Stimulated activated CD8-positive, alpha-beta memory T cell treated with anti-CD3 and anti-CD28 coated beads, Interleukin-15, amount 100 ng/mL, for 48 hours (primary cell): ENCODE data around the gene ZNF610.
"Not testable (repeated sequence)": the region's sequence is repeated elsewhere in the genome, so short reads cannot be mapped to it uniquely, and the experiment has no call there.

Source experiments
- DNase-seq, 2 donors: peaks; one replicate each; pipeline ENCODE4 v3.0.0-alpha.2; 2020; ENCODE audit warnings: low read depth in 2 of 2

The ZNF610 gene

GRCh38 chr19:52336117-52336790 lies at the start of gene ZNF610:
TSS of gene ZNF610 (plus strand) at chr19:52336243. CDS start at chr19:52349173, 12,930 bp downstream.
- peak; percentile 79 to 81 for DNase-seq

GRCh38 chr19:52286256-52286655 lies 49.8 kb upstream of the ZNF610 start:
- no peak for DNase-seq

GRCh38 chr19:52291781-52292180 lies 44.3 kb upstream of the ZNF610 start:
- DNase-seq: no peak

- not testable (repeated sequence) for DNase-seq
Observed at GRCh38 chr19:52292946-52293345, 43.1 kb upstream of the ZNF610 start.

DNA sequence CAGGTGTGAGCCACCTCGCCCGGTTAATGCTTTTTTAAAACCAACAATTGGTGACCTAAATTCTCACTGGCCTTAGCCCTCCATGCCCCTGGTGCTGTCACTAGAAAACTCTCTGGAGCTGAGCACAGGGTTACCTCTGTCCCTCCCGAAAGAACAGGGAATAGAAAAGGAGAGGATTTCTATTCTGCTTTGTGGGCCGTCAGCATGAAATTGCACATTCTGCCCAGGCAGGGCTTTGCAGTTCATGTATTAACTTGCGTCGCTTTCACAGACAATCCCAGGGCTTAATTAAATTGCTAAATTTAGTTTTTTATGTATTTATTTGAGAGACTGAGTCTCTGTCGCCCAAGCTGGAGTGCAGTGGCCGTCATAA lies 39.7 kb upstream of the ZNF610 start:
- DNase-seq: no peak

DNA sequence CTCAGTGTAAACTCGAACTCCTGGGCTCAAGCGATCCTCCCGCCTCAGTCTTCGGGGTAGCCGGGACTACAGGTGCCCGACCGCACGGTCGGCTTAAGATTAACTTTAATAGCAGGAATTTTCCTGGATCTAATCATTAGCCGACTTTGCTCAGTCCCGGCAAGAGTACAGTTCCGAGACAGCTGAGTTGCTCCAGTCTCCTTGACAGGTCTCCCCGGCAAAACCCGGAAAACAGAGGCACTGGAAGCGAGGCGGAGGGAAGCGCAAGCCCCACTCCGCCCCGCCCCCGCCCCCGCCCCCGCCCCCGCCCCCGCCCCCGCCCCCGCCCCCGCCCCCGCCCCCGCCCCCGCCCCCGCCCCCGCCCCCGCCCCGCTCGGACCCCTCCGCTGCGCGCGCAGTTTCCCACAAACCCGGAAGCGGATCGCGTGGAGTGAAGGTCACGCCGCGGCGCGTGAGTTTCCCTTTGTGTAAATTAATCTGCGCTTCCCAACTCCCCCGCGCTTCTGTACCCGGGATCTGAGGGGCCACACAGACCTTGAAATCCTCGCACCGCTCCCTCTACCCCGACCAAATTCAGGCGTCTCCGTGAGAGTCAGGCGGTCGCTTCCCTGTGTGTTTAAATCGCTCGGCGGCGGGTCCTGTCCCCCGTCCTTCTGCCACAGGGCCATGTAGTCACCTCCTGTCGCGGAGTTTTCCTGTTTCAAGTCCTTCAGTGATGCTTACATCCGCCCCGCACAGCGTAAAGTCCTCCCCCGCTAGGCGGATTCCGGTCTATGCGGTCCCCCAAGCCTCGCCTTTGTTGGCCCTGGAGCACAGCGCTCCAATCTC lies 39.1 kb upstream of the ZNF610 start, which contains the start of gene ZNF480:
TSS of gene ZNF480 (plus strand) at position 397 of the 828 bp plus-strand sequence. CDS start 3,244 bp downstream, outside the sequence.
- peak; percentile 49 to 66 for DNase-seq

- DNase-seq: no peak
Observed at GRCh38 chr19:52297601-52298364, 38.3 kb upstream of the ZNF610 start.

- no peak for DNase-seq
Observed at GRCh38 chr19:52307275-52307674, 28.8 kb upstream of the ZNF610 start.

- no peak for DNase-seq
Observed at GRCh38 chr19:52322429-52322828, 13.6 kb upstream of the ZNF610 start.

GRCh38 chr19:52331757-52332156 lies 4.3 kb upstream of the ZNF610 start:
- DNase-seq: no peak

DNA sequence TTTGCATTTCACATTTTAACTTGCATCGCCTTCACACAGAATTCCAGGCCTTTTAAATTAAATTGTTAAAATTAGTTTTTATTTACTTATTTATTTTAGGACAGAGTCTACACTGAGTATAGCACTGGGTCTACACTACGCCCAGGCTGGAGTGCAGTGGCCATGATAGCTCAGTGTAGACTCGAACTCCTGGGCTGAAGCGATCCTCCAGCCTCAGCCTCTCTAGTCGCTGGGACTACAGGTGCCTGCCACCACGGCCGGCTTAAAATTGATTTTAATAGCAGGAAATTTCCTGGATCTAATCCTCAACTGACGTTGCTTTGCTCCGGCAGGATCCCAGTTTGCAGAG lies 301 bp upstream of the ZNF610 start:
- no peak for DNase-seq

DNA sequence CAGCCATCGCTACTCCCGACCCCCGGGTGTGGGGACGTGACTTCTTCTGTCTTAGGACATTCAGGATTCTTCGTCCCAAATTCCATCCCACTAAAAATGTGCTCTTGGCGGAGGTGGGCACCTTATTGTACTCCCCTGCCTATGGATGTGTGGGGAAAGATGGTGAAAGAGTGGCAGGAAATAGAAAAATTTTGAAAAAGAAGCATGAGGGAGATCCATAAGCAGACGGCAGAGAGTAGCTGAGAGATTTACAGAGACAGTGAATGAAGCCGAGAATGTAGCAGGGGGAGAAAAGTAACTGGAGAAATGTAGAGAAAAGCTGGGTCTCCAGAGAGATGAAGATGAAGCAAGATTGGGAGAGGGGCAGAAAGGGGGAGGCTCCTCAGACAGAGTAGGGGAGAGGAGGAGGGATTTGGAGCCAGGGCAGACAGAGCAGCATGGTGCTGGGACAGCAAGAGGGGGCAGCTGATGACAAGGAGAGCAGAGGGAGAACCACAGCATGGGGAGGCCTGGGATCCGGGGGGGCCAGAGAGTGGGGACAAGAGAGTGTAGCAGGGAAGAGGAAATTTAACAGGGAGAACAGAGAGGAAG lies 843 bp downstream of the ZNF610 start:
- DNase-seq: no peak

- not testable (repeated sequence) for DNase-seq
Observed at GRCh38 chr19:52339022-52339421, 3.0 kb downstream of the ZNF610 start.

DNA sequence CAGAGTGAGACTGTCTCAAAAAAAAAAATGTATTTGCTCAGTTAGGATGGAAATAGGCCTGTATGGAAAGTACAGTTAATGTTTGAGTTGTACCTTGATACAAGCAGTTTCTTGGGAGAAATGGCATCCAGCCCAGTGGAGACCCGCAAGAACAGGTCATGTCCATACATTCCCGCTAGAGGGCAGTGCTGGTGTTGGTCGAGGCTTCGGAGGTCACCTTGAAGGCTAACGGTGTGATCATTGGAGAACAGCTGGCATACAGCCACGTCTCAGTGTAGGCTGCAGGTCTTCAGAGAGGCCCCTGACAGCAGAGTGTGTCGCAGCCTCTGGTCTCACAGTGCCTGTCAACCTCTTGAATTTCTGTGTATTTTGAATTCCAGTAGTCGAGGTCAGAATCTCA lies 7.5 kb downstream of the ZNF610 start:
- DNase-seq: peak in 1 of 2 donors; percentile 7

- no peak for DNase-seq
Observed at GRCh38 chr19:52345162-52345561, 9.1 kb downstream of the ZNF610 start.

DNA sequence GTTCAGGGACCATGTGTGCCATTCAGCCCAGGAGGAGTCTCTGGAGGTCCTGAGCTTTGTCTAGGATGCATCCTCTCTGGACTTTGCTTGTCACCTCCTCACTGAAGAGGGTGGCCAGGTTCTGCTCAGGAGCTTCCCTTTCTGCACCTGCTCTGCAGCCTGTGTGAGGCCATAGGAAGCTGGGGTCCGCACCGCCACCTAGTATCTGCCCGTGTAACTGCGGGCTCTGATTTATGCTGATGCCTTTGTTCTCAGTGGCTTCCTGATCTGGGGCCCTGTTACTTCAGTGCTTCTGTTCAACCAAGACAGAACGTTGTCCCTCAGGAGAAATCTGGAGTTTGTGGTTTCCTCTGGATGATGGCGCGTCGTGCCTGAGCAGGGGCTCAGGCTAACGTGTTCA lies 15.5 kb downstream of the ZNF610 start:
- DNase-seq: no peak

GRCh38 chr19:52366414-52366824 lies 30.4 kb downstream of the ZNF610 start:
- DNase-seq: no peak

DNA sequence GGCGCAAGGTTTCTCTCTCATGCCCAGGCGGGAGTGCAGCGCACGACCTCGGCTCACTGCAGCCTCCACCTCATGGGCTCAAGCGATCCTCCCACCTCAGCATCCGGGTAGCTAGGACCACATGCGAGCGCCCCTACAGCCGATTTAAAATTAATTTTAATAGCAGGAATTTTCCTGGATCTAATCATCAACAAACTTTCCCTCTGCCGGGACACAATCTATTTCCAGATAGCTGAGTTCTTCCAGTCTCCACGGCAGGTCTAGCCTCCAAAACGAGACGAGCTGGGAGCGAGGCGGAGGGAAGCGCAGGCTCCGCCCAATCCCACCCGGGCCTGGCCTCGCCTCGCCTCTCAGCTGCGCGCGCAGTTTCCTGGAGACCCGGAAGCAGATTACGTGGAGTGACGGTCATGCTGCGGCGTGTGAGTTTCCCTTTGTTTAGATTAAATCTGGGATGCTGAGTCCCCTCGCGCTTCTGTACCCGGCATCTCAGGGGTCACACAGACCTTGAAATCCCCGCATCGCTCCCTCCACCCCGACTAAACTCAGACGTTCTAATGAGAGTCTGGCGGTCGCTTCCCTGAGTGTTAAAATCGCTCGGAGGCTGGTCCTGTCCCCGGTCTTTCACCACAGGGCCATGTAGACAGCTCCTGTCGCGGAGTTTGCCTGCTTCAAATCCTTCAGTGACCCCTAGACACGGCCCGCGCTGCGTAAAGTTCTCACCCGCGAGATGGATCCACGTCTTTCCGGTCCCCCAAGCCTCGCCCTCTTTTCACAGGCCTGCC lies 33.7 kb downstream of the ZNF610 start, which contains the start of gene ZNF880:
TSS of gene ZNF880 (plus strand) at position 365 of the 782 bp plus-strand sequence. CDS start at position 408, 43 bp downstream.
- peak; percentile 80 to 83 for DNase-seq

GRCh38 chr19:52370341-52370710 lies 34.3 kb downstream of the ZNF610 start:
- no peak for DNase-seq

DNA sequence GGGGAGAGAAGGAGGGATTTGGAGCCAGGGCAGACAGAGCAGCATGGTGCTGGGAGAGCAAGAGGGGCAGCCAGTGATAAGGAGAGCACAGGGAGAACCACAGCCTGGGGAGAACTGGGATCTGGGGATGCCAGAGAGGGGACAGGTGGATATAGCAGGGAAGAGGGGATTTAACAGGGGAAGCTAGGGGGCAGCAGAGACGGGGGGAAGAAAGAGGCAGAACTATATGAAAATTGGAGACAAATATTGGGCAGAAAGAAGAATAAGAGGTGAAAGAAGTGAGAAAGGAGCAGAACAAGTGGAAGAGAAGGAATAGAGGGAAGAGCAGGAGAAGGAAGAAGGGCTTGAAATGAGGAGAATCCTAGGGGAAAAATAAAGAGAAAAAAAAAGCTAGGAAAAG lies 55.1 kb downstream of the ZNF610 start:
- DNase-seq: no peak
